ENCODE measurements around the gene STRADA.

GRCh38 chr17:63697341-63698286 is 44.0 kb downstream of the STRADA start:
- peak; percentile 41 to 61 for TF ChIP-seq CTCF (IDR thresholded peaks at IDR 0.05; ENCODE audit: extremely low read depth in 1 of 2, insufficient read depth in 1 of 2, low read depth in 1 of 2, low read length in 2 of 2)
- peak; percentile 15 for TF ChIP-seq POLR2A (IDR thresholded peaks at IDR 0.05; ENCODE audit: low read depth, low read length)
- no peak for TF ChIP-seq EZH2 (IDR thresholded peaks at IDR 0.05; ENCODE audit: borderline replicate concordance, low read depth, low read length, severe bottlenecking)

Data from endothelial cell of umbilical vein (primary cell).